Retinal pigment epithelial cell (primary cell): ENCODE data around the gene COLGALT1.

Experiments
- DNase-seq: peaks from one replicate; pipeline ENCODE4 v3.0.0-alpha.2; 2010; ENCODE audit warnings: low read depth
- H3K4me3 ChIP-seq: 2 replicates; pipeline ENCODE4 v1.5.1; 2011; ENCODE audit warnings: mild to moderate bottlenecking, low read length, control low read depth, moderate library complexity
- CTCF ChIP-seq: conservative IDR thresholded peaks from 2 replicates; pipeline ENCODE4 v1.5.1; 2011; ENCODE audit warnings: low read depth, low read length, control low read depth, inconsistent platforms

Gene COLGALT1

GRCh38 chr19:17542042-17542441 is 13.4 kb upstream of the COLGALT1 start:
- no peak for TF ChIP-seq CTCF

GRCh38 chr19:17542793-17543582 is 12.5 kb upstream of the COLGALT1 start:
- no peak overlapping the region for H3K4me3 ChIP-seq
- TF ChIP-seq CTCF = no peak
- DNase-seq = no peak

More at GRCh38 chr19:17542042-17542441, 13.4 kb upstream of the COLGALT1 start:
- DNase-seq = no peak
- no peak overlapping the region for H3K4me3 ChIP-seq

- TF ChIP-seq CTCF = no peak
- H3K4me3 ChIP-seq = no peak overlapping the region
- DNase-seq = no peak
Observed at GRCh38 chr19:17543986-17544385, 11.5 kb upstream of the COLGALT1 start.

GRCh38 chr19:17544418-17544817 is 11.0 kb upstream of the COLGALT1 start:
- no peak for DNase-seq
- no peak for TF ChIP-seq CTCF
- H3K4me3 ChIP-seq = no peak overlapping the region

- DNase-seq = no peak
- no peak overlapping the region for H3K4me3 ChIP-seq
- TF ChIP-seq CTCF = no peak
Observed at GRCh38 chr19:17548145-17548544, 7.3 kb upstream of the COLGALT1 start.

GRCh38 chr19:17549085-17549740 is 6.2 kb upstream of the COLGALT1 start:
- no peak for TF ChIP-seq CTCF
- DNase-seq = no peak
- H3K4me3 ChIP-seq = no peak overlapping the region
